HL-60 (cell line): ENCODE measurements around the gene PLEKHG4B.

Source experiments
- DNase-seq, 2 experiments: peaks; one replicate each; pipeline ENCODE4 v3.0.0-alpha.2; 2010 to 2020; ENCODE audit warnings: low read depth in 1 of 2, low spot score in 1 of 2
- H3K27ac ChIP-seq: fragments of 250-450 bp; sonication (Bioruptor Pico); replicated peaks from 2 replicates; pipeline ENCODE4 v1.5.1; 2020; ENCODE audit warnings: mild to moderate bottlenecking, moderate library complexity
- H3K27me3 ChIP-seq: fragments of 250-450 bp; sonication (Bioruptor Pico); 2 replicates; pipeline ENCODE4 v1.5.1; 2021; ENCODE audit warnings: mild to moderate bottlenecking, moderate library complexity; ENCODE audit not compliant: insufficient read depth, poor library complexity, severe bottlenecking
- H3K4me3 ChIP-seq: replicated peaks from 2 replicates; pipeline ENCODE4 v1.5.1; 2011; ENCODE audit warnings: mild to moderate bottlenecking, control low read depth, low read length; ENCODE audit not compliant: insufficient read depth
- GABPA ChIP-seq: IDR thresholded peaks from 2 replicates; pipeline ENCODE4 v1.6.1; 2012; ENCODE audit warnings: low read depth
- POLR2AphosphoS5 ChIP-seq: IDR thresholded peaks from 2 replicates; pipeline ENCODE4 v1.6.1; 2012; ENCODE audit warnings: low read depth
- SPI1 ChIP-seq: IDR thresholded peaks from 2 replicates; pipeline ENCODE4 v1.6.1; 2012; ENCODE audit warnings: low read depth, mild to moderate bottlenecking, borderline replicate concordance
- TF ChIP-seq, protein P1 (sequence below): IDR thresholded peaks from 2 replicates; pipeline ENCODE4 v1.6.1; 2012; ENCODE audit warnings: low read depth; ENCODE audit not compliant: insufficient replicate concordance
- TF ChIP-seq, protein P2 (sequence below): IDR thresholded peaks from one replicate; pipeline ENCODE4 v1.5.1; 2011; ENCODE audit warnings: low read length, control low read depth, inconsistent platforms; ENCODE audit not compliant: insufficient read depth

PLEKHG4B gene

DNA sequence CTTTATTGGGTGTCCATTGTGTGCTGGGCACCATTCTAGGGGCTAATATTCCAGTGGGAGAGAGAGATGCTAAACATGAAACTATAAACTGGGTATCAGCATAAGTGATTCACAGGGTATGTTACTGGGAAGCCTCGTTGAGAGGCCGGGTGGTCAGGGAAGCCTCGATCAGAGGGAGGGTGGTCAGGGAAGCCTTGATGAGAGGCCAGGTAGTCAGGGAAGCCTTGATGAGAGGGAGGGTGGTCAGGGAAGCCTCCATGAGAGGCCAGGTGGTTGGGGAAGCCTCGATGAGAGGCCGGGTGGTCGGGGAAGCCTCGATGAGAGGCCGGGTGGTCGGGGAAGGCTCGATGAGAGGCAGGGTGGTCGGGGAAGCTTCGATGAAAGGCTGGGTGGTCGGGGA, 8.9 kb upstream of the PLEKHG4B start:
- H3K27ac ChIP-seq, result no peak overlapping the region

DNA sequence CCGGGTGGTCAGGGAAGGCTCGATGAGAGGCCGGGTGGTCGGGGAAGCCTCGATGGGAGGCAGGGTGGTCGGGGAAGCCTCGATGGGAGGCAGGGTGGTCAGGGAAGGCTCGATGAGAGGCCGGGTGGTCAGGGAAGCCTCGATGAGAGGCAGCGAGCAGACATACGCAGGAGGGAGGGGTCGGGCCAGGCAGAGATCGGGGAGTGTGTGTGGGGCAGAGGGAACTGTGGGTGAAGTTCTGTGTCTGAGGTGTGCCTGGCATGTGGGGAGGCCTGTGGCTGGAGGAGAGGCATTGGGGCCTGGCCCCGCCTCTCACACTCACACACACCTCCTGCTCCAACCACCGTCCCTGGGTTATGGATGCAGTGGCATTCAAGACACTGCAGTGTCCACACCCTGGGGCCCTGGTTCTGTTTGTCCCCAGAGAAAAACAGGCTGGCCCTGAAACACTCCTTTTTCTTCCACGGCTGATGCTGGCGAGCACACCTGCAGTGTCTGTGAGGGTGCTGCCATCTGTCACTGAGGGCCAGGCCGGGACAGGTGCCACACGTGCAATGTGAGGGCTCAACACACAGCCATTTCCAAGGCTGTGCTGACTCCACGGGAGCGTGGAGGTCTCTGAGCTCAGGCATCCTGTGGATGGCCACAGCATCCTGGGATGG, 6.5 kb upstream of the PLEKHG4B start:
- Histone ChIP-seq H3K4me3 (no peak overlapping the region), H3K27me3 (peaks cover 6% of the 10 kb centered on the region), H3K27ac (no peak overlapping the region)
- DNase-seq, result no peak
- no peak for TF ChIP-seq SPI1
- no peak for TF ChIP-seq GABPA
- TF ChIP-seq POLR2AphosphoS5, result no peak
- TF ChIP-seq, protein P1, sequence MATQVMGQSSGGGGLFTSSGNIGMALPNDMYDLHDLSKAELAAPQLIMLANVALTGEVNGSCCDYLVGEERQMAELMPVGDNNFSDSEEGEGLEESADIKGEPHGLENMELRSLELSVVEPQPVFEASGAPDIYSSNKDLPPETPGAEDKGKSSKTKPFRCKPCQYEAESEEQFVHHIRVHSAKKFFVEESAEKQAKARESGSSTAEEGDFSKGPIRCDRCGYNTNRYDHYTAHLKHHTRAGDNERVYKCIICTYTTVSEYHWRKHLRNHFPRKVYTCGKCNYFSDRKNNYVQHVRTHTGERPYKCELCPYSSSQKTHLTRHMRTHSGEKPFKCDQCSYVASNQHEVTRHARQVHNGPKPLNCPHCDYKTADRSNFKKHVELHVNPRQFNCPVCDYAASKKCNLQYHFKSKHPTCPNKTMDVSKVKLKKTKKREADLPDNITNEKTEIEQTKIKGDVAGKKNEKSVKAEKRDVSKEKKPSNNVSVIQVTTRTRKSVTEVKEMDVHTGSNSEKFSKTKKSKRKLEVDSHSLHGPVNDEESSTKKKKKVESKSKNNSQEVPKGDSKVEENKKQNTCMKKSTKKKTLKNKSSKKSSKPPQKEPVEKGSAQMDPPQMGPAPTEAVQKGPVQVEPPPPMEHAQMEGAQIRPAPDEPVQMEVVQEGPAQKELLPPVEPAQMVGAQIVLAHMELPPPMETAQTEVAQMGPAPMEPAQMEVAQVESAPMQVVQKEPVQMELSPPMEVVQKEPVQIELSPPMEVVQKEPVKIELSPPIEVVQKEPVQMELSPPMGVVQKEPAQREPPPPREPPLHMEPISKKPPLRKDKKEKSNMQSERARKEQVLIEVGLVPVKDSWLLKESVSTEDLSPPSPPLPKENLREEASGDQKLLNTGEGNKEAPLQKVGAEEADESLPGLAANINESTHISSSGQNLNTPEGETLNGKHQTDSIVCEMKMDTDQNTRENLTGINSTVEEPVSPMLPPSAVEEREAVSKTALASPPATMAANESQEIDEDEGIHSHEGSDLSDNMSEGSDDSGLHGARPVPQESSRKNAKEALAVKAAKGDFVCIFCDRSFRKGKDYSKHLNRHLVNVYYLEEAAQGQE, result no peak
- TF ChIP-seq, protein P2, sequence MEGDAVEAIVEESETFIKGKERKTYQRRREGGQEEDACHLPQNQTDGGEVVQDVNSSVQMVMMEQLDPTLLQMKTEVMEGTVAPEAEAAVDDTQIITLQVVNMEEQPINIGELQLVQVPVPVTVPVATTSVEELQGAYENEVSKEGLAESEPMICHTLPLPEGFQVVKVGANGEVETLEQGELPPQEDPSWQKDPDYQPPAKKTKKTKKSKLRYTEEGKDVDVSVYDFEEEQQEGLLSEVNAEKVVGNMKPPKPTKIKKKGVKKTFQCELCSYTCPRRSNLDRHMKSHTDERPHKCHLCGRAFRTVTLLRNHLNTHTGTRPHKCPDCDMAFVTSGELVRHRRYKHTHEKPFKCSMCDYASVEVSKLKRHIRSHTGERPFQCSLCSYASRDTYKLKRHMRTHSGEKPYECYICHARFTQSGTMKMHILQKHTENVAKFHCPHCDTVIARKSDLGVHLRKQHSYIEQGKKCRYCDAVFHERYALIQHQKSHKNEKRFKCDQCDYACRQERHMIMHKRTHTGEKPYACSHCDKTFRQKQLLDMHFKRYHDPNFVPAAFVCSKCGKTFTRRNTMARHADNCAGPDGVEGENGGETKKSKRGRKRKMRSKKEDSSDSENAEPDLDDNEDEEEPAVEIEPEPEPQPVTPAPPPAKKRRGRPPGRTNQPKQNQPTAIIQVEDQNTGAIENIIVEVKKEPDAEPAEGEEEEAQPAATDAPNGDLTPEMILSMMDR, result no peak

More for the DNA sequence above, 8.9 kb upstream of the PLEKHG4B start:
- H3K4me3 ChIP-seq, result no peak overlapping the region
- DNase-seq, result no peak
- TF ChIP-seq SPI1 (no peak), POLR2AphosphoS5 (no peak), GABPA (no peak)
- TF ChIP-seq, protein P2, result no peak
- TF ChIP-seq, protein P1, result no peak
- no peaks in the 10 kb centered on the region for H3K27me3 ChIP-seq

GRCh38 chr5:89337-90286, 2.4 kb upstream of the PLEKHG4B start:
- Histone ChIP-seq H3K27ac (no peak overlapping the region), H3K27me3 (peaks cover 14% of the 10 kb centered on the region), H3K4me3 (no peak overlapping the region)
- DNase-seq, result no peak
- TF ChIP-seq, protein P2, result no peak
- no peak for TF ChIP-seq SPI1
- TF ChIP-seq, protein P1, result no peak
- TF ChIP-seq GABPA, result no peak
